Measurements from ENCODE around the gene EEFSEC.

GRCh38 chr3:128394033-128394432, 240.8 kb downstream of the EEFSEC start:
- TF ChIP-seq CTCF (conservative IDR thresholded peaks at IDR 0.05; ENCODE audit: low read depth, low read length) (no peak), MAFK (IDR thresholded peaks at IDR 0.05; ENCODE audit: low read depth, low read length) (no peak), RAD21 (IDR thresholded peaks at IDR 0.05; ENCODE audit: low read length) (no peak), MXI1 (IDR thresholded peaks at IDR 0.05; ENCODE audit: borderline replicate concordance, low read depth, low read length) (no peak), POLR2A (IDR thresholded peaks at IDR 0.05; ENCODE audit: low read depth, low read length) (no peak), SMC3 (IDR thresholded peaks at IDR 0.05; ENCODE audit: low read depth, low read length) (no peak), ELK1 (IDR thresholded peaks at IDR 0.05; ENCODE audit: borderline replicate concordance, low read depth, low read length) (no peak), MAZ (IDR thresholded peaks at IDR 0.05; ENCODE audit: borderline replicate concordance, low read depth, low read length) (no peak), CHD1 (IDR thresholded peaks at IDR 0.05; ENCODE audit: low read depth, low read length) (no peak), USF2 (IDR thresholded peaks at IDR 0.05; ENCODE audit: low read depth, low read length) (no peak)
